Measurements from ENCODE around the gene BTN2A1.

The BTN2A1 gene

DNA sequence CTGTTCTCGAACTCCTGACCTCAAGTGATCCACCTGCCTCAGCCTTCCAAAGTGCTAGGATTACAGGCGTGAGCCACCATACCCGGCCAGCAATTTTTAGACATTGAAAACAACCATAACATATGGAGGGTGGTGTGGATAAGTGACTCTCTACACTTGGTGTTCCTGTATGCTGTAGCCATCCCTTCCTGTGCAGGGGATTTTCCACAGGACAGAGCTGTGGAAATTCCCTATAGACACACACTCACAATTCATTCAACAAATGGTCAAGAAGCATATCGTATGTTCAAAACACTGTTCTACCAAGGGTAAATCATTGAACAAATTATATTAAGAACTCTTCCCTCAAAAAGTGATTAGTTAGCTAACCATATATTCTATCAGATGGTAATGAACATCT, 6.3 kb downstream of the BTN2A1 start:
- DNase-seq (ENCODE audit: low spot score) = no peak
- TF ChIP-seq, protein P1, sequence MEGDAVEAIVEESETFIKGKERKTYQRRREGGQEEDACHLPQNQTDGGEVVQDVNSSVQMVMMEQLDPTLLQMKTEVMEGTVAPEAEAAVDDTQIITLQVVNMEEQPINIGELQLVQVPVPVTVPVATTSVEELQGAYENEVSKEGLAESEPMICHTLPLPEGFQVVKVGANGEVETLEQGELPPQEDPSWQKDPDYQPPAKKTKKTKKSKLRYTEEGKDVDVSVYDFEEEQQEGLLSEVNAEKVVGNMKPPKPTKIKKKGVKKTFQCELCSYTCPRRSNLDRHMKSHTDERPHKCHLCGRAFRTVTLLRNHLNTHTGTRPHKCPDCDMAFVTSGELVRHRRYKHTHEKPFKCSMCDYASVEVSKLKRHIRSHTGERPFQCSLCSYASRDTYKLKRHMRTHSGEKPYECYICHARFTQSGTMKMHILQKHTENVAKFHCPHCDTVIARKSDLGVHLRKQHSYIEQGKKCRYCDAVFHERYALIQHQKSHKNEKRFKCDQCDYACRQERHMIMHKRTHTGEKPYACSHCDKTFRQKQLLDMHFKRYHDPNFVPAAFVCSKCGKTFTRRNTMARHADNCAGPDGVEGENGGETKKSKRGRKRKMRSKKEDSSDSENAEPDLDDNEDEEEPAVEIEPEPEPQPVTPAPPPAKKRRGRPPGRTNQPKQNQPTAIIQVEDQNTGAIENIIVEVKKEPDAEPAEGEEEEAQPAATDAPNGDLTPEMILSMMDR (IDR thresholded peaks at IDR 0.05; ENCODE audit: extremely low read depth, missing control alignments) = no peak

GRCh38 chr6:26464416-26465131, 6.8 kb downstream of the BTN2A1 start:
- no peak for DNase-seq (ENCODE audit: low spot score)
- TF ChIP-seq, protein P1 (IDR thresholded peaks at IDR 0.05; ENCODE audit: extremely low read depth, missing control alignments) = no peak

- TF ChIP-seq, protein P1 (IDR thresholded peaks at IDR 0.05; ENCODE audit: extremely low read depth, missing control alignments) = no peak
Measured at GRCh38 chr6:26465776-26466175, 8.0 kb downstream of the BTN2A1 start.

DNA sequence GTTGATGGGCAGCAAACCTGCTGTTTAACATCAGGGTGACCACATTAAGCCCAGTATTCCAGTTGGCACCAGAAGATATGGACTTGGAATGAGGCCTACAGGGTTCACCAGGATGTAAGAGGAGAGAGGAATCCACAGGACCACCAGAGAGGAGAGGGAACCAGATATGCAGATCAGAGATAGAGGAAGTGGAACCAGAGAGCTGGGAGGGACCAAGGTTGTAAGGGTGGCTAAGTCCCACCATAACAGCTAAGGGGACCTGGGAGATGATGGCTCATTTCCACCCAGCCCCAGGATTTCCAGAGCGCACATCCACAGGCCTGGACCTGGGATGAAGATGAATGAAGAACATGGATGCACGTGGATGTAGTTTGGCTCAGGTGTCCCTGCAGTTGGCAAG, 11.1 kb downstream of the BTN2A1 start:
- TF ChIP-seq, protein P1 (IDR thresholded peaks at IDR 0.05; ENCODE audit: extremely low read depth, missing control alignments) = no peak
- no peak for DNase-seq (ENCODE audit: low spot score)

More at GRCh38 chr6:26465776-26466175, 8.0 kb downstream of the BTN2A1 start:
- DNase-seq (ENCODE audit: low spot score) = no peak

DNA sequence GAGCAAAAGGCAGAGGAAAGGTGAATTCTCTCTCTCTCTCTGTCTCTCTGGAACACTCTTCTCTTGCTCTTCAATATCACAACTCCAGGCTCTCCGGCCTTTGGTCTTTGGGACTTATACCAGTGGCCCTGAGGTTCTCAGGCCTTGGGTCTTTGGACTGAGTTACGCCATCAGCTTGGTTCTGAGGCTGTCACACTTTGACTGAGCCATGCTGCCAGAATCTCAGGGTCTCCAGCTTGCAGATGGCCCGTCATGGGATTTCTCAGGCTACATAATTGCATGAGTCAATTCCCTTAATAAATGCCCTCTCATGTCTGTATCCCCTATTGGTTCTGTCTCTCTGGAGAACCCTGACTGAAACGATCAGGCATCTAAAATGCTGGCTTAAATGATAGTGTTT, 12.9 kb downstream of the BTN2A1 start:
- TF ChIP-seq, protein P1 (IDR thresholded peaks at IDR 0.05; ENCODE audit: extremely low read depth, missing control alignments) = no peak
- no peak for DNase-seq (ENCODE audit: low spot score)

DNA sequence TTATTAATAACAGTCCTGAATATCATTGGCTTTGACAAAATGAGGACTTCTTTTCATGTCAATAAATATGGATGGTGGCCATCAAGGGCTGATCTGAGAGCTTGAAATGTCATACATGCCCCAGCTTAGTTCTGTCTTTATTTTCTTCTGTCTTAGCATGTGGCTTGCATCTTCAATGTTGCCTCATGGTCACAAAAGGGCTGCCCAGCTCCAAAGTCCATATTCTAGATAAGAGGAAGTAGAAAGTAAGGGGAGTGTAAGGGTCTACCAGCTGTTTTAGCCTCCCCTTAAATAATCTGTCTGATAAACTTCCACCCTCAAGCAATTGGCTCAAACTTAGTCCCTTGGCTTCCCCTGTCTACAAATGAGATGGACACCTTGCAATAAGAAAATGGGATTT, 14.2 kb downstream of the BTN2A1 start:
- TF ChIP-seq, protein P1 (IDR thresholded peaks at IDR 0.05; ENCODE audit: extremely low read depth, missing control alignments) = no peak
- DNase-seq (ENCODE audit: low spot score) = no peak

DNA sequence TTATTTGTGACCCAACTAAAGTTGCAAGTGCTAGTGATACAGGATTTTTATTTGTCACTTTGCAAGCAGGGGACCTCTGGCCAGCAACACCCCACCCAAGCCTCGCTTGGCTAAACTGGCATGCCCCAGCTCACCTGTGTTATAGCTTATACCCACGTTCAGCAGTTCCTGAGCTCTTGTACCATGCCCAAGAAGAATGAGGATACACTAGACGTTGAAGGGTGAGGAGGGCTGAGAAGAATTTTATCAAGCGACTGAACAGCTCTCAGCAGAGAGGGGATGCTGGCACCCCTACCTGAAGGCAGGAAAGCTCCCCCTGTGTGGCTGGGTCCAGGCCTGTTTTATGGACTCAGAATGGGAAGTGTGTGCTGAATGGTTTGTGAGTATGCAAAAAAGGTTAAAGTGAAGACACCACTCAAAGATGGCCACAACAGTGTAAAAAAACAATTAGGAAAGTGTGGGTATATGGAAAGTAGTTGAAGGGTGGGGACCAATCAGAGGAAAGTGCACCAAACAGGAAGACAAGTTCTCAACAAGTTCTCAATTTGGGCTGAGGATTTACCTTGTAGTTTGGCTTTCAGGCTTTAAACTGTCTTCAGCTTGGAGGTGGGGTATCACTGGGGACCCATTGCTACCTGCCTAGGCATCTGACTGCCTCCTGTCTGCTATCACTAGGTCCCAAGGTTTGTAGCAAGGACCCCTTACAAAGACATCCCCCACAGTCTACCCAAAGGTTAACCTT, 15.0 kb downstream of the BTN2A1 start:
- TF ChIP-seq, protein P1 (IDR thresholded peaks at IDR 0.05; ENCODE audit: extremely low read depth, missing control alignments) = no peak
- no peak for DNase-seq (ENCODE audit: low spot score)

All from GM20000 (cell line).